H9 (cell line): ENCODE results near the gene KDR. TPM values are rescaled to one million over a fixed set of nuclear protein-coding genes. Genes with fewer than 3 reads are reported as not detected.

Experiments used
- DNase-seq: peaks from one replicate; pipeline ENCODE4 v3.0.0-alpha.2; 2017
- H2AFZ ChIP-seq: one replicate; pipeline ENCODE4 v1.6.1; 2013; ENCODE audit warnings: mild to moderate bottlenecking, low read length, control low read depth, moderate library complexity
- H2AK5ac ChIP-seq: 2 replicates; pipeline ENCODE4 v1.6.1; 2013; ENCODE audit warnings: low read length, control low read depth, mixed read lengths; ENCODE audit not compliant: insufficient read length
- H2BK120ac ChIP-seq: one replicate; pipeline ENCODE4 v1.6.1; 2013; ENCODE audit warnings: low read depth, mild to moderate bottlenecking, low read length, control low read depth, inconsistent platforms; ENCODE audit not compliant: poor library complexity, severe bottlenecking
- H2BK12ac ChIP-seq: 2 replicates; pipeline ENCODE4 v1.6.1; 2013; ENCODE audit warnings: low read length, control low read depth, mixed read lengths, low read depth; ENCODE audit not compliant: insufficient read length
- H2BK15ac ChIP-seq: 2 replicates; pipeline ENCODE4 v1.6.1; 2013; ENCODE audit warnings: low read depth, low read length, control low read depth
- H2BK20ac ChIP-seq: one replicate; pipeline ENCODE4 v1.6.1; 2013; ENCODE audit warnings: low read depth, mild to moderate bottlenecking, low read length, control low read depth, inconsistent platforms; ENCODE audit not compliant: poor library complexity, severe bottlenecking
- H2BK5ac ChIP-seq: 2 replicates; pipeline ENCODE4 v1.6.1; 2013; ENCODE audit warnings: low read length, control low read depth, mixed read lengths; ENCODE audit not compliant: insufficient read length
- H3K14ac ChIP-seq: 2 replicates; pipeline ENCODE4 v1.6.1; 2013; ENCODE audit warnings: low read length, control low read depth; ENCODE audit not compliant: insufficient read depth
- H3K18ac ChIP-seq: 2 replicates; pipeline ENCODE4 v1.6.1; 2013; ENCODE audit warnings: low read depth, mild to moderate bottlenecking, mixed read lengths, low read length, control low read depth; ENCODE audit not compliant: insufficient read length
- H3K23ac ChIP-seq: 2 replicates; pipeline ENCODE4 v1.6.1; 2013; ENCODE audit warnings: low read length, control low read depth, mixed read lengths, low read depth; ENCODE audit not compliant: insufficient read length
- H3K23me2 ChIP-seq: 2 replicates; pipeline ENCODE4 v1.6.1; 2013; ENCODE audit warnings: low read depth, mild to moderate bottlenecking, mixed read lengths, low read length, control low read depth; ENCODE audit not compliant: insufficient read length, poor library complexity, severe bottlenecking
- H3K27ac ChIP-seq: 2 replicates; pipeline ENCODE4 v1.5.1; 2013; ENCODE audit warnings: low read length, control low read depth, mixed read lengths, low read depth; ENCODE audit not compliant: insufficient read length
- H3K27me3 ChIP-seq: 2 replicates; pipeline ENCODE4 v1.6.1; 2013; ENCODE audit warnings: low read length, control low read depth, inconsistent platforms; ENCODE audit not compliant: insufficient read depth
- H3K4ac ChIP-seq: 2 replicates; pipeline ENCODE4 v1.6.1; 2013; ENCODE audit warnings: low read depth, mild to moderate bottlenecking, control low read depth, inconsistent platforms, low read length, moderate library complexity
- H3K4me1 ChIP-seq: 2 replicates; pipeline ENCODE4 v1.6.1; 2013; ENCODE audit warnings: low read length, control low read depth, inconsistent platforms; ENCODE audit not compliant: insufficient read depth
- H3K4me2 ChIP-seq: 2 replicates; pipeline ENCODE4 v1.6.1; 2013; ENCODE audit warnings: low read length, control low read depth, mixed read lengths; ENCODE audit not compliant: insufficient read length, insufficient read depth
- H3K56ac ChIP-seq: 2 replicates; pipeline ENCODE4 v1.6.1; 2013; ENCODE audit warnings: low read depth, mild to moderate bottlenecking, mixed read lengths, low read length, control low read depth; ENCODE audit not compliant: insufficient read length
- H3K79me1 ChIP-seq: 2 replicates; pipeline ENCODE4 v1.6.1; 2013; ENCODE audit warnings: low read depth, mild to moderate bottlenecking, moderate library complexity, low read length, control low read depth, inconsistent platforms; ENCODE audit not compliant: insufficient read depth, poor library complexity, severe bottlenecking
- H3K79me2 ChIP-seq: 2 replicates; pipeline ENCODE4 v1.6.1; 2013; ENCODE audit warnings: low read length, control low read depth, inconsistent platforms; ENCODE audit not compliant: insufficient read depth
- H3K9ac ChIP-seq: 2 replicates; pipeline ENCODE4 v1.6.1; 2013; ENCODE audit warnings: low read length, control low read depth, mixed read lengths; ENCODE audit not compliant: insufficient read length; ENCODE audit errors: extremely low read depth
- H3K9me3 ChIP-seq: one replicate; pipeline ENCODE4 v1.6.1; 2013; ENCODE audit warnings: low read depth, low read length, inconsistent platforms; ENCODE audit not compliant: control insufficient read depth
- H3T11ph ChIP-seq: one replicate; pipeline ENCODE4 v1.6.1; 2013; ENCODE audit warnings: mild to moderate bottlenecking, low read length, control low read depth, inconsistent platforms
- H4K20me1 ChIP-seq: one replicate; pipeline ENCODE4 v1.6.1; 2013; ENCODE audit not compliant: control insufficient read depth, insufficient read length, insufficient read depth
- H4K5ac ChIP-seq: 2 replicates; pipeline ENCODE4 v1.6.1; 2013; ENCODE audit warnings: low read depth, mild to moderate bottlenecking, mixed read lengths, low read length, control low read depth; ENCODE audit not compliant: insufficient read length
- H4K8ac ChIP-seq: replicated peaks from 2 replicates; pipeline ENCODE4 v1.6.1; 2013; ENCODE audit warnings: low read length, control low read depth, mixed read lengths, low read depth; ENCODE audit not compliant: insufficient read length
- H4K91ac ChIP-seq: 2 replicates; pipeline ENCODE4 v1.6.1; 2013; ENCODE audit warnings: low read depth, mild to moderate bottlenecking, moderate library complexity, mixed read lengths, low read length, control low read depth; ENCODE audit not compliant: insufficient read length
- H3K27ac Mint-ChIP-seq, 3 experiments: 2 replicates in 2 of 3; 3 replicates in 1 of 3; pipeline ENCODE4 v1.8.0; 2020 to 2021; ENCODE audit warnings: mixed read lengths in 3 of 3, mild to moderate bottlenecking in 1 of 3, moderate library complexity in 1 of 3
- H3K27me3 Mint-ChIP-seq: 2 replicates; pipeline ENCODE4 v1.8.0; 2021; ENCODE audit warnings: low read depth, mild to moderate bottlenecking, moderate library complexity, mixed read lengths
- H3K36me3 Mint-ChIP-seq, 3 experiments: 2 replicates in 2 of 3; 3 replicates in 1 of 3; pipeline ENCODE4 v1.8.0; 2020 to 2021; ENCODE audit warnings: low read depth in 3 of 3, mixed read lengths in 3 of 3; ENCODE audit not compliant: insufficient read depth in 1 of 3
- H3K4me1 Mint-ChIP-seq, 2 experiments: 2 replicates each; pipeline ENCODE4 v1.8.0; 2020; ENCODE audit warnings: mixed read lengths in 2 of 2
- H3K4me3 Mint-ChIP-seq, 2 experiments: 2 replicates in 1 of 2; 3 replicates in 1 of 2; pipeline ENCODE4 v1.8.0; 2020 to 2021; ENCODE audit warnings: mild to moderate bottlenecking in 2 of 2, mixed read lengths in 2 of 2, moderate library complexity in 1 of 2
- H3K9me3 Mint-ChIP-seq, 2 experiments: 2 replicates in 1 of 2; 3 replicates in 1 of 2; pipeline ENCODE4 v1.8.0; 2020; ENCODE audit warnings: mild to moderate bottlenecking in 2 of 2, mixed read lengths in 2 of 2, moderate library complexity in 1 of 2
- CTCF ChIP-seq: fragments of 200-600 bp; sonication (generic); conservative IDR thresholded peaks from 3 replicates; pipeline ENCODE4 v1.8.0; 2021; ENCODE audit warnings: antibody characterized with exemption, mild to moderate bottlenecking
- WGBS: extraction: QIAGEN DNeasy Blood & Tissue Kit; methylation state at CpG from one replicate; pipeline ENCODE4 v1.1.7; 2013; ENCODE audit warnings: missing lambda C conversion rate, low lambda C conversion rate, mixed read lengths; ENCODE audit not compliant: insufficient read length; ENCODE audit errors: extremely low coverage; 5-methylcytosine and 5-hydroxymethylcytosine counted together
- total RNA-seq: library from RNA; stranded (reverse); gene quantifications from 2 replicates; pipeline ENCODE4 v1.2.1, GENCODE V29; 2021

The KDR gene
- total RNA-seq, 1 experiment from 2014 or later: 51.4 TPM

- Mint-ChIP-seq H3K4me1 (peaks cover 7 to 8% of the 10 kb centered on the region in 2 experiments), H3K36me3 (peaks cover 38 to 94% (median 55%) of the 10 kb centered on the region in 3 experiments; a peak in 6 of 7 replicates), H3K4me3 (no peak overlapping the region), H3K9me3 (no peaks in the 10 kb centered on the region), H3K27ac (0 out of 7 replicates have a peak overlapping the region, but pooled peaks of 1 of the 3 experiments have one; percentile 20), H3K27me3 (no peaks in the 10 kb centered on the region)
- Histone ChIP-seq H3K4me1 (no peaks in the 10 kb centered on the region), H3K27ac (no peak overlapping the region), H4K8ac (no peak overlapping the region), H3K56ac (no peak overlapping the region), H3K4ac (no peak overlapping the region), H2BK120ac (no peak overlapping the region), H3K14ac (no peak overlapping the region), H3K23ac (no peak overlapping the region), H3K79me1 (no peaks in the 10 kb centered on the region), H3K23me2 (no peaks in the 10 kb centered on the region), H3K9ac (no peak overlapping the region), H2AFZ (no peak overlapping the region), H2BK15ac (no peak overlapping the region), H2BK5ac (no peak overlapping the region), H4K91ac (no peak overlapping the region), H2BK20ac (no peak overlapping the region), H3T11ph (no peak overlapping the region), H3K18ac (no peak overlapping the region), H3K4me2 (no peak overlapping the region), H4K20me1 (no peaks in the 10 kb centered on the region), H3K9me3 (no peaks in the 10 kb centered on the region), H3K79me2 (no peaks in the 10 kb centered on the region), H2BK12ac (no peak overlapping the region), H3K27me3 (no peaks in the 10 kb centered on the region), H4K5ac (no peak overlapping the region), H2AK5ac (no peak overlapping the region)
- no CpG with 5 or more reads among the region's 2 CpGs for WGBS
- TF ChIP-seq CTCF: no peak
- no peak for DNase-seq
Observed at GRCh38 chr4:55092504-55092903, 32.9 kb downstream of the KDR start.
